K562 (cell line): Measurements from ENCODE around the gene CDPF1. TPM values are rescaled to one million over a fixed set of nuclear protein-coding genes. Genes with fewer than 3 reads are reported as not detected.

Experiments used
- ATAC-seq: fragments of 200-7000 bp; cut with Tn5 transposase; 3 replicates; pipeline ENCODE4 v1.9.1; 2020; ENCODE audit warnings: moderate library complexity
- BruUV-seq: library from RNA; stranded (reverse); fragments of 400-500 nt; replicated peaks from 2 replicates; lab custom pipeline; 2021; lab: Mats Ljungman, UMichigan
- CTCF ChIA-PET: fragments of 300-600 bp; formaldehyde crosslinking; extraction: SDS; loops from one replicate; lab custom pipeline; 2021; ENCODE audit warnings: low intra/inter-chr PET ratio; lab: Yijun Ruan, JAX
- POLR2A ChIA-PET: fragments of 300-600, 350-650 bp; sonication (Branson Sonifier 250); formaldehyde crosslinking; extraction: SDS; loops from one replicate; lab custom pipeline; 2021; ENCODE audit warnings: antibody characterized with exemption, inconsistent platforms; lab: Yijun Ruan, JAX
- DNase-seq, 4 experiments: peaks; one replicate each; pipeline versions ENCODE4 v3.0.0 to v3.0.0-alpha.2; 2011 to 2018; ENCODE audit warnings: low spot score in 3 of 4, mixed read lengths in 3 of 4; ENCODE audit errors: extremely low read depth in 1 of 4
- FAIRE-seq: peaks from 2 replicates; lab custom pipeline; 2011; peaks lifted over from hg19 to GRCh38; lab: Jason Lieb, UNC
- H2AFZ ChIP-seq: 2 replicates; pipeline ENCODE4 v1.6.0; 2011; ENCODE audit warnings: low read depth, low read length, control low read depth, inconsistent platforms
- H3K27ac ChIP-seq: fragments of 200-600 bp; 3 replicates; pipeline ENCODE4 v1.8.0; 2011; ENCODE audit warnings: low read depth, mild to moderate bottlenecking, control low read depth, inconsistent platforms, low read length, moderate library complexity, mixed read lengths; ENCODE audit errors: extremely low read depth
- H3K27me3 ChIP-seq, 2 experiments: fragments of 300-600 bp in 1 of 2; 2 replicates in 1 of 2; 3 replicates in 1 of 2; pipeline versions ENCODE4 v1.6.0 to v1.8.0; 2011; ENCODE audit warnings: inconsistent platforms in 2 of 2, low read length in 2 of 2, mild to moderate bottlenecking in 1 of 2, mixed read lengths in 1 of 2, moderate library complexity in 1 of 2; ENCODE audit not compliant: control insufficient read depth in 2 of 2, insufficient read depth in 2 of 2
- H3K36me3 ChIP-seq: fragments of 300-600 bp; 3 replicates; pipeline ENCODE4 v1.8.0; 2011; ENCODE audit warnings: mild to moderate bottlenecking, low read length, inconsistent platforms; ENCODE audit not compliant: control insufficient read depth, insufficient read depth
- H3K4me1 ChIP-seq, 2 experiments: fragments of 200-600 bp in 1 of 2; replicated peaks in 1 of 2; 2 replicates in 1 of 2; 3 replicates in 1 of 2; pipeline versions ENCODE4 v1.5.1 to v1.8.0; 2011; ENCODE audit warnings: inconsistent platforms in 2 of 2, low read length in 2 of 2, mild to moderate bottlenecking in 1 of 2, mixed read lengths in 1 of 2, moderate library complexity in 1 of 2; ENCODE audit not compliant: control insufficient read depth in 2 of 2, insufficient read depth in 2 of 2
- H3K4me2 ChIP-seq: 2 replicates; pipeline ENCODE4 v1.6.1; 2011; ENCODE audit warnings: low read length, control low read depth, inconsistent platforms, mixed read lengths; ENCODE audit not compliant: insufficient read depth
- H3K4me3 ChIP-seq: fragments of 200-600 bp; sonication (generic), shearing (Covaris generic); 2 replicates; pipeline ENCODE4 v1.5.1; 2016; ENCODE audit warnings: control low read depth, inconsistent platforms
- H3K79me2 ChIP-seq: fragments of 200-600 bp; 3 replicates; pipeline ENCODE4 v1.8.0; 2011; ENCODE audit warnings: low read length, inconsistent platforms; ENCODE audit not compliant: control insufficient read depth, insufficient read depth
- H3K9ac ChIP-seq, 2 experiments: 2 replicates each; pipeline versions ENCODE4 v1.6.0 to v1.6.1; 2011; ENCODE audit warnings: low read depth in 2 of 2, low read length in 2 of 2, control low read depth in 1 of 2, inconsistent platforms in 1 of 2, mild to moderate bottlenecking in 1 of 2, mixed read lengths in 1 of 2; ENCODE audit not compliant: insufficient read depth in 1 of 2
- H3K9me1 ChIP-seq: one replicate; pipeline ENCODE4 v1.6.0; 2011; ENCODE audit warnings: inconsistent platforms, mild to moderate bottlenecking, low read length, moderate library complexity; ENCODE audit not compliant: control insufficient read depth, insufficient read depth
- H3K9me3 ChIP-seq: replicated peaks from 2 replicates; pipeline ENCODE4 v1.5.1; 2011; ENCODE audit warnings: low read depth, low read length, inconsistent platforms; ENCODE audit not compliant: control insufficient read depth, insufficient read depth
- H4K20me1 ChIP-seq: replicated peaks from 2 replicates; pipeline ENCODE4 v1.6.1; 2011; ENCODE audit warnings: low read length, inconsistent platforms, mixed read lengths; ENCODE audit not compliant: control insufficient read depth, insufficient read depth
- CCAR2 ChIP-seq: fragments of 200-400 bp; formaldehyde crosslinking; IDR thresholded peaks from 2 replicates; pipeline ENCODE4 v1.6.1; 2017; ENCODE audit warnings: mild to moderate bottlenecking, low read depth, low read length
- DDX20 ChIP-seq: fragments of 450-650 bp; IDR thresholded peaks from 2 replicates; pipeline ENCODE4 v1.6.1; 2016; ENCODE audit warnings: missing genetic modification characterization, low read depth, mild to moderate bottlenecking, missing compliant biosample characterization, moderate library complexity
- ID3 ChIP-seq, 2 experiments: fragments of 250-450 bp in 1 of 2; fragments of 450-650 bp in 1 of 2; sonication (Bioruptor Pico) in 1 of 2; IDR thresholded peaks; 2 replicates each; pipeline versions ENCODE4 v1.6.1 to v1.8.0; 2016 to 2021; ENCODE audit warnings: mild to moderate bottlenecking in 2 of 2, moderate library complexity in 2 of 2, missing compliant biosample characterization in 1 of 2, missing genetic modification characterization in 1 of 2
- OTX1 ChIP-seq: fragments of 450-650 bp; formaldehyde crosslinking; IDR thresholded peaks from 2 replicates; pipeline ENCODE4 v1.4.0; 2022; ENCODE audit warnings: mild to moderate bottlenecking
- PHTF2 ChIP-seq: fragments of 250-450 bp; sonication (Bioruptor Pico); IDR thresholded peaks from 2 replicates; pipeline ENCODE4 v1.5.0; 2021; ENCODE audit warnings: mild to moderate bottlenecking
- WHSC1 ChIP-seq: IDR thresholded peaks from one replicate; pipeline ENCODE4 v1.6.1; 2012; ENCODE audit warnings: low read length, control low read depth, inconsistent platforms
- ZNF324 ChIP-seq: fragments of 250-450 bp; sonication (Bioruptor Pico); IDR thresholded peaks from 2 replicates; pipeline ENCODE4 v1.4.0; 2020; ENCODE audit warnings: mild to moderate bottlenecking
- WGBS: fragments of 100-300 bp; shearing (Covaris generic); methylation state at CpG from one replicate; pipeline ENCODE4 v1.1.6; 2016; ENCODE audit warnings: low coverage, mixed read lengths; ENCODE audit not compliant: insufficient coverage; ENCODE audit errors: missing lambda C conversion rate; 5-methylcytosine and 5-hydroxymethylcytosine counted together
- in situ Hi-C: fragments of 300-500 bp; cut with MboI; formaldehyde crosslinking; loops from 4 replicates; pipeline ENCODE4 v1.15.0; 2018; ENCODE audit warnings: inconsistent platforms, mixed read lengths
- intact Hi-C: fragments of 100-400 bp; cut with micrococcal nuclease; formaldehyde crosslinking; loops from 2 replicates; pipeline ENCODE4 v1.14.2; 2022
- polyA plus RNA-seq, 8 experiments: library from polyadenylated mRNA; depleted of rRNA in 4 of 8; stranded (reverse) in 5 of 8; unstranded in 3 of 8; fragments of >200 nt; fragmentation: Nextera tagmentation in 2 of 8; fragmentation: Illumina TruSeq in 1 of 8; extraction: Ambion mirVana in 2 of 8; extraction: Trizol in 1 of 8; gene quantifications; 2 replicates each; pipeline versions ENCODE4 v1.2.1 to v1.2.3, GENCODE V29; 2011 to 2014; ENCODE audit warnings: inconsistent platforms in 1 of 8, missing spikeins in 1 of 8
- total RNA-seq, 7 experiments: library from RNA; depleted of rRNA in 6 of 7; stranded (reverse); fragments of >200 nt in 6 of 7; fragmentation: Illumina TruSeq in 2 of 7; extraction: Trizol in 2 of 7; gene quantifications; 2 replicates each; pipeline versions ENCODE4 v1.2.1 to v1.2.3, GENCODE V29; 2011 to 2021; ENCODE audit warnings: low replicate concordance in 1 of 7
- TF ChIP-seq, protein P1 (sequence below): sonication (generic); formaldehyde crosslinking; IDR thresholded peaks from 2 replicates; pipeline ENCODE4 v1.8.0; 2022; ENCODE audit warnings: mild to moderate bottlenecking, missing genetic modification reagents
- TF ChIP-seq, protein P2 (sequence below): sonication (generic); IDR thresholded peaks from 2 replicates; pipeline ENCODE4 v1.6.1; 2016

Gene CDPF1
- total and polyA plus RNA-seq, 9 of the 15 experiments (the other 6 are each of a cell fraction or from before 2014, with no cell fraction given), result 0.84 to 19.5 (median 9.1) TPM

GRCh38 chr22:46276563-46276962 lies 26.5 kb upstream of the CDPF1 start:
- H3K79me2 ChIP-seq, result no peaks in the 10 kb centered on the region
- BruUV-seq, result no TSS peak
- CTCF ChIA-PET, result no interaction called here
- no peak overlapping the region for H3K9ac ChIP-seq
- no peak overlapping the region for H3K27ac ChIP-seq
- H3K36me3 ChIP-seq, result peaks cover 79% of the 10 kb centered on the region; the same call in 2 of the 3 replicates
- H4K20me1 ChIP-seq, result no peaks in the 10 kb centered on the region
- FAIRE-seq, result no peak
- no peak overlapping the region for H3K4me2 ChIP-seq
- POLR2A ChIA-PET, result interaction anchor here (0.7 to 1.6 kb wide), 2 partner anchors 19 to 26 kb away, joined by 3 read pairs; no protein-coding TSS in a partner anchor
- 98% methylated on average over 7 of the region's 7 CpGs for WGBS
- H3K9me1 ChIP-seq, result no peaks in the 10 kb centered on the region
- ATAC-seq, result no peak
- in situ Hi-C loops (no loop called here), intact Hi-C loops (no loop called here)
- H3K4me3 ChIP-seq, result no peak overlapping the region
- H3K27me3 ChIP-seq, result no peaks in the 10 kb centered on the region
- H3K9me3 ChIP-seq, result no peaks in the 10 kb centered on the region
- no peaks in the 10 kb centered on the region; a peak in 2 of 5 replicates for H3K4me1 ChIP-seq
- no peak for DNase-seq
- no peak overlapping the region for H2AFZ ChIP-seq
- TF ChIP-seq, protein P1, sequence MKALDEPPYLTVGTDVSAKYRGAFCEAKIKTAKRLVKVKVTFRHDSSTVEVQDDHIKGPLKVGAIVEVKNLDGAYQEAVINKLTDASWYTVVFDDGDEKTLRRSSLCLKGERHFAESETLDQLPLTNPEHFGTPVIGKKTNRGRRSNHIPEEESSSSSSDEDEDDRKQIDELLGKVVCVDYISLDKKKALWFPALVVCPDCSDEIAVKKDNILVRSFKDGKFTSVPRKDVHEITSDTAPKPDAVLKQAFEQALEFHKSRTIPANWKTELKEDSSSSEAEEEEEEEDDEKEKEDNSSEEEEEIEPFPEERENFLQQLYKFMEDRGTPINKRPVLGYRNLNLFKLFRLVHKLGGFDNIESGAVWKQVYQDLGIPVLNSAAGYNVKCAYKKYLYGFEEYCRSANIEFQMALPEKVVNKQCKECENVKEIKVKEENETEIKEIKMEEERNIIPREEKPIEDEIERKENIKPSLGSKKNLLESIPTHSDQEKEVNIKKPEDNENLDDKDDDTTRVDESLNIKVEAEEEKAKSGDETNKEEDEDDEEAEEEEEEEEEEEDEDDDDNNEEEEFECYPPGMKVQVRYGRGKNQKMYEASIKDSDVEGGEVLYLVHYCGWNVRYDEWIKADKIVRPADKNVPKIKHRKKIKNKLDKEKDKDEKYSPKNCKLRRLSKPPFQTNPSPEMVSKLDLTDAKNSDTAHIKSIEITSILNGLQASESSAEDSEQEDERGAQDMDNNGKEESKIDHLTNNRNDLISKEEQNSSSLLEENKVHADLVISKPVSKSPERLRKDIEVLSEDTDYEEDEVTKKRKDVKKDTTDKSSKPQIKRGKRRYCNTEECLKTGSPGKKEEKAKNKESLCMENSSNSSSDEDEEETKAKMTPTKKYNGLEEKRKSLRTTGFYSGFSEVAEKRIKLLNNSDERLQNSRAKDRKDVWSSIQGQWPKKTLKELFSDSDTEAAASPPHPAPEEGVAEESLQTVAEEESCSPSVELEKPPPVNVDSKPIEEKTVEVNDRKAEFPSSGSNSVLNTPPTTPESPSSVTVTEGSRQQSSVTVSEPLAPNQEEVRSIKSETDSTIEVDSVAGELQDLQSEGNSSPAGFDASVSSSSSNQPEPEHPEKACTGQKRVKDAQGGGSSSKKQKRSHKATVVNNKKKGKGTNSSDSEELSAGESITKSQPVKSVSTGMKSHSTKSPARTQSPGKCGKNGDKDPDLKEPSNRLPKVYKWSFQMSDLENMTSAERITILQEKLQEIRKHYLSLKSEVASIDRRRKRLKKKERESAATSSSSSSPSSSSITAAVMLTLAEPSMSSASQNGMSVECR (CRISPR knock-in tag), result no peak
- no peak for TF ChIP-seq OTX1
- TF ChIP-seq, protein P2, sequence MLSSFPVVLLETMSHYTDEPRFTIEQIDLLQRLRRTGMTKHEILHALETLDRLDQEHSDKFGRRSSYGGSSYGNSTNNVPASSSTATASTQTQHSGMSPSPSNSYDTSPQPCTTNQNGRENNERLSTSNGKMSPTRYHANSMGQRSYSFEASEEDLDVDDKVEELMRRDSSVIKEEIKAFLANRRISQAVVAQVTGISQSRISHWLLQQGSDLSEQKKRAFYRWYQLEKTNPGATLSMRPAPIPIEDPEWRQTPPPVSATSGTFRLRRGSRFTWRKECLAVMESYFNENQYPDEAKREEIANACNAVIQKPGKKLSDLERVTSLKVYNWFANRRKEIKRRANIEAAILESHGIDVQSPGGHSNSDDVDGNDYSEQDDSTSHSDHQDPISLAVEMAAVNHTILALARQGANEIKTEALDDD, result no peak
- no peak for TF ChIP-seq ID3 (CRISPR knock-in tag; IDR thresholded peaks at IDR 0.05)
- no peak for TF ChIP-seq ID3 (tag; IDR thresholded peaks at IDR 0.05)
- TF ChIP-seq ZNF324 (CRISPR knock-in tag), result no peak
- no peak for TF ChIP-seq DDX20
- TF ChIP-seq CCAR2, result no peak
- TF ChIP-seq WHSC1, result no peak
- no peak for TF ChIP-seq PHTF2 (CRISPR knock-in tag)
